GM23248 (cell line): ENCODE data around the gene GRID2IP. TPM values are rescaled to one million over a fixed set of nuclear protein-coding genes. Genes with fewer than 3 reads are reported as not detected.
A peak's percentile ranks its signal among the peaks of the same experiment; 100 is the strongest.

ENCODE experiments used
- DNase-seq: peaks from one replicate; pipeline ENCODE4 v3.0.0-alpha.2; 2015
- H2AFZ ChIP-seq: fragments of 200-600 bp; sonication (generic); 2 replicates; pipeline ENCODE4 v1.6.1; 2016; ENCODE audit warnings: antibody characterized with exemption
- H3F3A ChIP-seq: fragments of 200-600 bp; sonication (generic); 2 replicates; pipeline ENCODE4 v1.6.1; 2016; ENCODE audit warnings: mild to moderate bottlenecking, antibody characterized with exemption, mixed run types; ENCODE audit not compliant: insufficient read depth
- H3K27ac ChIP-seq: fragments of 200-600 bp; sonication (generic); 2 replicates; pipeline ENCODE4 v1.5.1; 2016; ENCODE audit warnings: mild to moderate bottlenecking
- H3K27me3 ChIP-seq: fragments of 200-600 bp; sonication (generic); replicated peaks from 2 replicates; pipeline ENCODE4 v1.6.1; 2016; ENCODE audit warnings: mild to moderate bottlenecking; ENCODE audit not compliant: insufficient read depth
- H3K36me3 ChIP-seq: fragments of 200-600 bp; sonication (generic); 2 replicates; pipeline ENCODE4 v1.6.1; 2016; ENCODE audit warnings: low read depth, mild to moderate bottlenecking
- H3K4me1 ChIP-seq: fragments of 200-600 bp; sonication (generic); 2 replicates; pipeline ENCODE4 v1.6.1; 2016; ENCODE audit warnings: mild to moderate bottlenecking; ENCODE audit not compliant: insufficient read depth
- H3K4me2 ChIP-seq: fragments of 200-600 bp; sonication (generic); one replicate; pipeline ENCODE4 v1.6.1; 2016; ENCODE audit warnings: mild to moderate bottlenecking; ENCODE audit not compliant: unreplicated experiment
- H3K4me3 ChIP-seq: fragments of 200-600 bp; sonication (generic); 2 replicates; pipeline ENCODE4 v1.5.1; 2016; ENCODE audit warnings: mild to moderate bottlenecking
- H3K79me2 ChIP-seq: fragments of 200-600 bp; sonication (generic); 2 replicates; pipeline ENCODE4 v1.6.1; 2016; ENCODE audit warnings: mild to moderate bottlenecking; ENCODE audit not compliant: insufficient read depth
- H3K9ac ChIP-seq: fragments of 200-600 bp; sonication (generic); 2 replicates; pipeline ENCODE4 v1.6.1; 2016; ENCODE audit warnings: mild to moderate bottlenecking
- H3K9me2 ChIP-seq: fragments of 200-600 bp; sonication (generic); 2 replicates; pipeline ENCODE4 v1.6.1; 2016; ENCODE audit warnings: mixed run types, mild to moderate bottlenecking, moderate library complexity; ENCODE audit not compliant: insufficient read depth
- H3K9me3 ChIP-seq: fragments of 200-600 bp; sonication (generic); one replicate; pipeline ENCODE4 v1.6.1; 2017; ENCODE audit warnings: low read depth
- H4K20me1 ChIP-seq: fragments of 200-600 bp; sonication (generic); 2 replicates; pipeline ENCODE4 v1.6.0; 2016; ENCODE audit not compliant: insufficient read depth
- EZH2 ChIP-seq: fragments of 200-600 bp; sonication (generic); IDR thresholded peaks from 2 replicates; pipeline ENCODE4 v1.6.1; 2018; ENCODE audit warnings: antibody characterized with exemption, mild to moderate bottlenecking; ENCODE audit not compliant: insufficient read depth, poor library complexity, severe bottlenecking
- EZH2phosphoT487 ChIP-seq: fragments of 200-600 bp; sonication (generic); IDR thresholded peaks from 2 replicates; pipeline ENCODE4 v1.6.1; 2018; ENCODE audit warnings: antibody characterized with exemption, moderate library complexity, mild to moderate bottlenecking, low read depth; ENCODE audit not compliant: insufficient read depth
- WGBS, 2 experiments: methylation state at CpG; one replicate each; pipeline ENCODE4 v1.1.6; 2015 to 2017; ENCODE audit warnings: low lambda C conversion rate in 2 of 2, low coverage in 1 of 2; ENCODE audit errors: missing lambda C conversion rate in 2 of 2; 5-methylcytosine and 5-hydroxymethylcytosine counted together
- in situ Hi-C: fragments of 300-500 bp; cut with MboI; formaldehyde crosslinking; loops from 2 replicates; pipeline ENCODE4 v1.15.0; 2020
- polyA plus RNA-seq: library from polyadenylated mRNA; unstranded; fragments of >200 nt; fragmentation: Nextera tagmentation; extraction: Ambion mirVana; gene quantifications from 2 replicates; pipeline ENCODE4 v1.2.1, GENCODE V29; 2016
- total RNA-seq: library from RNA; depleted of rRNA; stranded (reverse); fragments of >200 nt; shearing (Covaris generic); gene quantifications from 2 replicates; pipeline ENCODE4 v1.2.3, GENCODE V29; 2014

The GRID2IP gene
- total and polyA plus RNA-seq, 2 experiments from 2014 or later: not detected

- WGBS, 2 experiments: 65% methylated on average over 8 of the region's 8 CpGs
- Histone ChIP-seq H3K4me3 (0 out of 2 replicates have a peak overlapping the region, but pooled peaks have one; percentile 90), H3K9ac (0 out of 2 replicates have a peak overlapping the region, but pooled peaks have one; percentile 100), H4K20me1 (peaks cover 60% of the 10 kb centered on the region; the same call in 1 of the 2 replicates), H3K79me2 (peaks cover 98% of the 10 kb centered on the region), H2AFZ (no peak overlapping the region), H3K4me2 (peak overlapping the region; percentile 91), H3K9me3 (no peaks in the 10 kb centered on the region), H3K4me1 (peaks cover 51% of the 10 kb centered on the region), H3K27me3 (no peaks in the 10 kb centered on the region), H3K36me3 (peaks cover 25% of the 10 kb centered on the region), H3F3A (peaks cover 50% of the 10 kb centered on the region), H3K9me2 (no peaks in the 10 kb centered on the region), H3K27ac (peak overlapping the region; percentile 98)
- no peak for DNase-seq
- in situ Hi-C loops: no loop called here
- no peak for TF ChIP-seq EZH2phosphoT487
- no peak for TF ChIP-seq EZH2
These were observed 72.2 kb downstream of the GRID2IP start for GRCh38 chr7:6479067-6479466.

- WGBS, 2 experiments: 90 to 96% methylated on average over 7 of the region's 7 CpGs
- H3K9me2 ChIP-seq: no peaks in the 10 kb centered on the region
- no peak overlapping the region for H3K4me2 ChIP-seq
- DNase-seq: no peak
- peaks cover 33% of the 10 kb centered on the region for H3K36me3 ChIP-seq
- H3F3A ChIP-seq: peaks cover 50% of the 10 kb centered on the region
- no peaks in the 10 kb centered on the region for H3K27me3 ChIP-seq
- H3K27ac ChIP-seq: no peak overlapping the region
- H3K9ac ChIP-seq: no peak overlapping the region
- in situ Hi-C loops: no loop called here
- H3K9me3 ChIP-seq: no peaks in the 10 kb centered on the region
- H2AFZ ChIP-seq: no peak overlapping the region
- peaks cover 66% of the 10 kb centered on the region; the same call in 1 of the 2 replicates for H4K20me1 ChIP-seq
- peaks cover 51% of the 10 kb centered on the region for H3K4me1 ChIP-seq
- TF ChIP-seq EZH2phosphoT487: no peak
- peaks cover 100% of the 10 kb centered on the region for H3K79me2 ChIP-seq
- no peak overlapping the region for H3K4me3 ChIP-seq
These were observed 73.1 kb downstream of the GRID2IP start for GRCh38 chr7:6478186-6478585.

GRCh38 chr7:6477318-6477660, 74.0 kb downstream of the GRID2IP start:
- no peak for DNase-seq
- H3K9ac ChIP-seq: no peak overlapping the region; the same call in 1 of the 2 replicates
- no peaks in the 10 kb centered on the region for H3K9me2 ChIP-seq
- TF ChIP-seq EZH2 (no peak), EZH2phosphoT487 (no peak)
- no peak overlapping the region for H2AFZ ChIP-seq
- no peaks in the 10 kb centered on the region for H3K27me3 ChIP-seq
- H3K4me3 ChIP-seq: no peak overlapping the region
- peak overlapping the region; percentile 31 for H3K27ac ChIP-seq
- WGBS, 2 experiments: 94 to 100% methylated on average over 1 of the region's 1 CpG
- H3K79me2 ChIP-seq: peaks cover 100% of the 10 kb centered on the region
- H3K9me3 ChIP-seq: no peaks in the 10 kb centered on the region
- in situ Hi-C loops: no loop called here
- peaks cover 50% of the 10 kb centered on the region for H3K4me1 ChIP-seq
- peaks cover 40% of the 10 kb centered on the region for H3K36me3 ChIP-seq
- H3K4me2 ChIP-seq: peak overlapping the region; percentile 19
- peaks cover 48% of the 10 kb centered on the region for H3F3A ChIP-seq
- peaks cover 64% of the 10 kb centered on the region; the same call in 1 of the 2 replicates for H4K20me1 ChIP-seq

- Histone ChIP-seq H3K27ac (peak overlapping the region; percentile 31), H3K9me3 (no peaks in the 10 kb centered on the region), H3K9me2 (no peaks in the 10 kb centered on the region), H3F3A (peaks cover 50% of the 10 kb centered on the region), H4K20me1 (peaks cover 61% of the 10 kb centered on the region; the same call in 1 of the 2 replicates), H3K27me3 (no peaks in the 10 kb centered on the region), H2AFZ (no peak overlapping the region), H3K4me2 (peak overlapping the region; percentile 19), H3K79me2 (peaks cover 100% of the 10 kb centered on the region), H3K4me3 (no peak overlapping the region), H3K4me1 (peaks cover 44% of the 10 kb centered on the region), H3K36me3 (peaks cover 42% of the 10 kb centered on the region), H3K9ac (peak overlapping the region; percentile 46)
- 61 to 65% methylated on average over 7 of the region's 7 CpGs for WGBS, 2 experiments
- in situ Hi-C loops: no loop called here
- TF ChIP-seq EZH2phosphoT487: no peak
- TF ChIP-seq EZH2: no peak
- DNase-seq: peak; percentile 38
These were observed 74.5 kb downstream of the GRID2IP start for GRCh38 chr7:6476596-6477317.
